C4-2B (cell line): ENCODE data around the gene CHRNA9.

Source experiments
- H3K27ac ChIP-seq: fragments of 450-650 bp; 2 replicates; pipeline ENCODE4 v1.5.1; 2017
- CTCF ChIP-seq: fragments of 450-650 bp; conservative IDR thresholded peaks from 2 replicates; pipeline ENCODE4 v1.5.1; 2017; ENCODE audit warnings: mild to moderate bottlenecking
- ZFX ChIP-seq: fragments of 450-650 bp; IDR thresholded peaks from 2 replicates; pipeline ENCODE4 v1.6.1; 2017

The CHRNA9 gene

DNA sequence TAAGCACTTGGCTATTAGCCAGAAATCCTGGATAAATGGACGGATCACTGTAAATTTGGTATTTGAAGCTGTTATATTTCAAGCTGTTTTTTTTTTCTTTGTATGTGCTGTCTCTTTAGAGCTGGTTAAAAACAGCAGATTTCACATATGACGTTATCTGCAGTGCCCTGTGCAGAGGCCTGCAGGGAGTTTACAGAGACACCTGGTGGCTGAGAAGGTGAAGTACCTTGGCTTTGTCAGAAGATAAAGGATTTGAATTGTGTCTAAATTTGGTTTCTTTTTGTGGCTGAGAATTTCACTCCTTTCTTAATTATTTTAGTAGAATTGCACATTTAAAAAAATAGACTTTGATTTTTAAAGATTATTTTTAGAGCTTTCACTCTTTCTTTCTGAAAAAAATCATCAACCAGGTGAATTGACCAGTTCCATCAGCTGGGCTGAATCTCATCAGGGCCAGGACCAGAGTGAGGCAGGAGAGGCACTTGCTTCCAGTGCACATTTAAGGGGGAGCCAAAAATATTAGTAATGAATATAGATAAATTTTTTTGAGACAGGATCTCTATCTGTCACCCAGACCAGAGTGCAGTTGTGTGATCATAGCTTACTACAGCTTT is 9.6 kb upstream of the CHRNA9 start:
- TF ChIP-seq CTCF (peak; percentile 92), ZFX (no peak)
- no peak overlapping the region for H3K27ac ChIP-seq

DNA sequence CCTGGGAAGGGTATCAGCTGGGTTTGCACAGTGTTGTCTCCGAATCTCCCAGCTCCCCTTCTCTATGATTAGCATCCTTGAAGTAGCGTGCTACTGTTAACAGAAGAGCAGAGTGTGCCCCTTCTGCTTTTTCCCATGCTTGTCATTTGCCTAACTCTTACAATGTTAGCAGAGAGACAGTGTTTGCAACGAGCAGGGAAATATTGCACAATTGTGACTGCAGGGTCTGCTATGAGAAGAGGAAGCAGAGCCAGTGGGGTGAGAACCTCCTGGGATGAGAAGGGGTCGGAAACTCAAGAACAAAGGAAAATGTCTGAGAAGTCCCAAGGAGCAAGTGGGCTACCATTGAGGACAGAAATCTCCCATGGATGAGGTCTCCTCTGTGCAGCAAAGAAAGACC is 7.8 kb upstream of the CHRNA9 start:
- TF ChIP-seq ZFX (no peak), CTCF (no peak)
- no peak overlapping the region for H3K27ac ChIP-seq

- no peak for TF ChIP-seq CTCF
- TF ChIP-seq ZFX = no peak
- H3K27ac ChIP-seq = no peak overlapping the region
These were observed 6.8 kb upstream of the CHRNA9 start for GRCh38 chr4:40328383-40328782.

DNA sequence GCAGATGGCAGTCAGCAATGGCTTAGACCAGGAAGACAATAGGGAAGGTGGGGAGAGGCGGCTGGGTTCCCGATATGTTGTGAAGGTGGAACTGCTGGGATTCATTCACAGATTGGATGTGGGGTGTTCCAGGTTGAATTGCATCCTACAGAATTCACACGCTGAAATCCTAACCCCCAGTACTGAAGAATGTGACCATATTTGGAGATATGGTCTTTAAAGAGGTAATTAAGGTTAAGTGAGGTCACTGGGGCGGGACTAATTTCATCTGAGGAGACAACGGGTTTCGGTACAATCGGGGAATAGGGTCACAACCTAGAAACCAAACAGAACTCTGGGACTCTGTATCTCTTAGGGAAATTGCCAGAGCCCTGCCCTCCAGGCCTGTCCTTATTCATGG is 5.3 kb upstream of the CHRNA9 start:
- H3K27ac ChIP-seq = no peak overlapping the region
- TF ChIP-seq CTCF = no peak
- TF ChIP-seq ZFX = no peak

DNA sequence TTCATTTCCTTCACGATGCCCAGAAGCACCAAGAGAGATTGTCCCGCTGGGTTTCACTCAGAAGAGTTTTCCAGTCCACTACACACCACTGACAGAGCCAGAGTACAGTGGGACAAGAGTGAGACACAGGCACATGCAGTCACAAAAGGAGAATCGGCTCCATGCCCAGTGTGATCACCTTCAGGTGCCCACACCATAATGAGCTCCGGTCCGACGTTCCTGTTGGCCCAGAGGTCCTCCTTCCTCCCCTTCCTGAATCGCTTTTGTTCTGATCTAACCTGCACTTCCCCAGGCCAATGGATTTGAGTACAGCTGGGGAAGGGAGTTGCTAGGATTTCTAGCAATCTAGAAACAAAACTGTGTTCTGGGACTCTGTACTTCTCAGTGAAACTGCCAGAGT is 4.6 kb upstream of the CHRNA9 start:
- TF ChIP-seq CTCF = no peak
- TF ChIP-seq ZFX = no peak
- H3K27ac ChIP-seq = peak overlapping the region; percentile 59

- peak overlapping the region; percentile 59 for H3K27ac ChIP-seq
- TF ChIP-seq ZFX (no peak), CTCF (no peak)
These were observed 3.9 kb upstream of the CHRNA9 start for GRCh38 chr4:40331101-40331745.

DNA sequence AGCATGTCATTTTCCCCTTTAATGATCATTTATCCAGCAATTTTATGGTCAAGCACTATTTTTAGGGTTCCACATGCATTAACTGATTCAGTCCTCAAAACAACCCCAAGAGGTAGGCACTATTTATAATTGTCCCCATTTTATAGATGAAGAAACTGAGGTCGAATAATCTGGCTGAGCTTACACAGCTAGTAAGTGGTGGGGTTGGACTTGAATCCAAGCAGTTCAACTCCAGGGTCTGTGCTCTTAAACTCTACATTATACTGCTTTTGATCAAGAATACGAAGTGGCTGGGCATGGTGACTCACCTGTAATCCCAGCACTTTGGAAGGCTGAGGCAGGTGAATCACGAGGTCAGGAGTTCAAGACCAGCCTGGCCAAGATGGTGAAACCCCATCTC is 3.2 kb upstream of the CHRNA9 start:
- H3K27ac ChIP-seq = no peak overlapping the region
- TF ChIP-seq ZFX (no peak), CTCF (no peak)
